Neural progenitor cell (in vitro differentiated cells): ENCODE measurements around the gene CIAO3. TPM values are rescaled to one million over a fixed set of nuclear protein-coding genes. Genes with fewer than 3 reads are reported as not detected.
"Not testable (repeated sequence)": the region's sequence is repeated elsewhere in the genome, so short reads cannot be mapped to it uniquely, and the experiment has no call there.

ENCODE experiments used
- DNase-seq: peaks from one replicate; pipeline ENCODE4 v3.0.0-alpha.2; 2016; ENCODE audit warnings: low spot score
- H2AFZ ChIP-seq: fragments of 200-600 bp; sonication (generic); replicated peaks from 2 replicates; pipeline ENCODE4 v1.6.1; 2016; ENCODE audit warnings: antibody characterized with exemption
- H3F3A ChIP-seq: fragments of 200-600 bp; sonication (generic); 2 replicates; pipeline ENCODE4 v1.6.1; 2016; ENCODE audit warnings: antibody characterized with exemption, low read depth
- H3K27ac ChIP-seq: fragments of 200-600 bp; sonication (generic); 2 replicates; pipeline ENCODE4 v1.5.1; 2016; ENCODE audit warnings: mild to moderate bottlenecking
- H3K27me3 ChIP-seq: fragments of 200-600 bp; sonication (generic); 2 replicates; pipeline ENCODE4 v1.6.1; 2016; ENCODE audit warnings: mild to moderate bottlenecking, moderate library complexity
- H3K36me3 ChIP-seq: fragments of 200-600 bp; sonication (generic); 2 replicates; pipeline ENCODE4 v1.5.1; 2016
- H3K4me1 ChIP-seq: fragments of 200-600 bp; sonication (generic); 2 replicates; pipeline ENCODE4 v1.6.1; 2016; ENCODE audit warnings: mixed run types
- H3K4me2 ChIP-seq: fragments of 200-600 bp; sonication (generic); 2 replicates; pipeline ENCODE4 v1.6.1; 2016
- H3K4me3 ChIP-seq: fragments of 200-600 bp; sonication (generic); 2 replicates; pipeline ENCODE4 v1.5.1; 2016
- H3K79me2 ChIP-seq: fragments of 200-600 bp; sonication (generic); 2 replicates; pipeline ENCODE4 v1.6.1; 2016; ENCODE audit warnings: low read depth
- H3K9ac ChIP-seq: fragments of 200-600 bp; sonication (generic); 2 replicates; pipeline ENCODE4 v1.6.1; 2016
- H3K9me3 ChIP-seq: fragments of 200-600 bp; sonication (generic); 2 replicates; pipeline ENCODE4 v1.5.1; 2016; ENCODE audit warnings: low read depth
- H4K20me1 ChIP-seq: fragments of 200-600 bp; sonication (generic); 2 replicates; pipeline ENCODE4 v1.6.1; 2016; ENCODE audit warnings: low read depth
- H3K27ac Mint-ChIP-seq: 3 replicates; pipeline ENCODE4 v1.8.0; 2021; ENCODE audit warnings: mixed read lengths
- H3K27me3 Mint-ChIP-seq: 2 replicates; pipeline ENCODE4 v1.8.0; 2022; ENCODE audit warnings: low read depth, mild to moderate bottlenecking, inconsistent platforms, moderate library complexity, mixed read lengths; ENCODE audit not compliant: insufficient read depth
- H3K36me3 Mint-ChIP-seq: 3 replicates; pipeline ENCODE4 v1.8.0; 2021; ENCODE audit warnings: mixed read lengths
- H3K4me1 Mint-ChIP-seq: 3 replicates; pipeline ENCODE4 v1.8.0; 2021; ENCODE audit warnings: mixed read lengths
- H3K4me3 Mint-ChIP-seq: 3 replicates; pipeline ENCODE4 v1.8.0; 2021; ENCODE audit warnings: mild to moderate bottlenecking, moderate library complexity, mixed read lengths
- H3K9me3 Mint-ChIP-seq: 3 replicates; pipeline ENCODE4 v1.8.0; 2020; ENCODE audit warnings: mixed read lengths
- EZH2 ChIP-seq: fragments of 200-600 bp; sonication (generic); IDR thresholded peaks from 2 replicates; pipeline ENCODE4 v1.6.1; 2017; ENCODE audit warnings: antibody characterized with exemption, mild to moderate bottlenecking, moderate library complexity
- EZH2phosphoT487 ChIP-seq: fragments of 200-600 bp; sonication (generic); IDR thresholded peaks from 2 replicates; pipeline ENCODE4 v1.6.1; 2017; ENCODE audit warnings: antibody characterized with exemption
- total RNA-seq: library from RNA; depleted of rRNA; stranded (reverse); fragments of >200 nt; gene quantifications from 2 replicates; pipeline ENCODE4 v1.2.3, GENCODE V29; 2015; ENCODE audit warnings: low replicate concordance
- TF ChIP-seq, protein P1 (sequence below): fragments of 200-600 bp; sonication (generic); IDR thresholded peaks from 2 replicates; pipeline ENCODE4 v1.5.1; 2017; ENCODE audit warnings: antibody characterized with exemption, mild to moderate bottlenecking

CIAO3 gene
- total RNA-seq, 1 donor from 2014 or later = 20.5 TPM

DNA sequence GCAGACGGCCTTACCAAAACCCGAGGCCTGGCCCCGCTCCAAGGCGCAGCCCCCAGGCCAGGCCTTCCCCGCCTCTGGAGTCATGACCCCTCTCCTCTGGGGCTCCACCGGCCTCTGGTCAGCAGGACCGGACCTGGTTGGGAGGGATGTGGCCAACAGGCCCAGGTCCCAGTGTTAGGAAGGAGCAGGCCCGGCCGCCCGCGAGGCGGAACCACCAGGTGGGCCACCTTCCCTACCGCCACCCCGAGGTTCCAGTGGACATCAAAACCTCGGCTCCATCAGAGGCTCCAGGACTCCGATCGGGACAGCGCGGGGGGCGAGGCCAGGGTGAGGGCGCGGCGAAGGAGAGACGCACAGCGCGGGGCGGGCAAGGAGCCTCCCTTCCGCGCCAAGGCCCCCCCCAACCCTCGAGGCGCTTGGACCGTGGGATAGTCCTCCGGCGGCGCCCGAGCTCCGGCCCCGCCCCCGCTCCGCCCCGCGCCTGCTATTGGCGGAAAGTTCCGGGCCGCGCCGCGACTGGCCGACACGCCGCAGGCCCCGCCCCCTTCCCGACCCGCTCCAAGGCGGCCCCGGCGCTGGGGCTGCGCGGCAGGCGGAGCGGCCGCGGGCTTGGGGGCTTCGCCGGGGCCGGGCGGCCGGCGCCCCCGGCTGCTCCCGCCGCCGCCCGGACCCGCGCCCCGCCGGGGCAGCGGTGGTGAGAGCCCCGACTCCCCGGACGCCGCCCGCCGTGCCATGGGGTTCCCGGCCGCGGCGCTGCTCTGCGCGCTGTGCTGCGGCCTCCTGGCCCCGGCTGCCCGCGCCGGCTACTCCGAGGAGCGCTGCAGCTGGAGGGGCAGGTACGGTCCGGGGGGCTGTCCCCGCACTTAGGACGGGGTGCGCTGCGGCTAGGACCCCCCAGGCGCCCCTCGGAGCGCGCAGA is 26.0 kb downstream of the CIAO3 start, which contains the start of gene METRN:
Gene METRN, plus strand, starts transcription at position 561 of the 919 bp plus-strand sequence. Its CDS starts 172 bp downstream, at position 733.
- DNase-seq = peak; percentile 97
- Histone ChIP-seq H3K36me3 (no peaks in the 10 kb centered on the region), H2AFZ (no peak within 1 kb of the TSS), H3K4me1 (peaks cover 37% of the 10 kb centered on the region), H3K4me3 (peak within 1 kb of the TSS; percentile 95), H3K27me3 (peaks cover 48% of the 10 kb centered on the region), H3K27ac (peak within 1 kb of the TSS; percentile 23), H4K20me1 (peaks cover 44% of the 10 kb centered on the region), H3K9ac (no peak within 1 kb of the TSS), H3F3A (peaks cover 31% of the 10 kb centered on the region), H3K79me2 (no peaks in the 10 kb centered on the region), H3K4me2 (peak within 1 kb of the TSS; percentile 92), H3K9me3 (no peaks in the 10 kb centered on the region)
- peaks cover 2% of the 10 kb centered on the region for H3K36me3 Mint-ChIP-seq
- no peaks in the 10 kb centered on the region for H3K9me3 Mint-ChIP-seq
- H3K27me3 Mint-ChIP-seq = peaks cover 5% of the 10 kb centered on the region
- peak within 1 kb of the TSS; percentile 88 for H3K4me3 Mint-ChIP-seq
- H3K27ac Mint-ChIP-seq = peak within 1 kb of the TSS; percentile 72
- H3K4me1 Mint-ChIP-seq = peaks cover 50% of the 10 kb centered on the region
- no peak for TF ChIP-seq EZH2
- no peak for TF ChIP-seq EZH2phosphoT487
- TF ChIP-seq, protein P1, sequence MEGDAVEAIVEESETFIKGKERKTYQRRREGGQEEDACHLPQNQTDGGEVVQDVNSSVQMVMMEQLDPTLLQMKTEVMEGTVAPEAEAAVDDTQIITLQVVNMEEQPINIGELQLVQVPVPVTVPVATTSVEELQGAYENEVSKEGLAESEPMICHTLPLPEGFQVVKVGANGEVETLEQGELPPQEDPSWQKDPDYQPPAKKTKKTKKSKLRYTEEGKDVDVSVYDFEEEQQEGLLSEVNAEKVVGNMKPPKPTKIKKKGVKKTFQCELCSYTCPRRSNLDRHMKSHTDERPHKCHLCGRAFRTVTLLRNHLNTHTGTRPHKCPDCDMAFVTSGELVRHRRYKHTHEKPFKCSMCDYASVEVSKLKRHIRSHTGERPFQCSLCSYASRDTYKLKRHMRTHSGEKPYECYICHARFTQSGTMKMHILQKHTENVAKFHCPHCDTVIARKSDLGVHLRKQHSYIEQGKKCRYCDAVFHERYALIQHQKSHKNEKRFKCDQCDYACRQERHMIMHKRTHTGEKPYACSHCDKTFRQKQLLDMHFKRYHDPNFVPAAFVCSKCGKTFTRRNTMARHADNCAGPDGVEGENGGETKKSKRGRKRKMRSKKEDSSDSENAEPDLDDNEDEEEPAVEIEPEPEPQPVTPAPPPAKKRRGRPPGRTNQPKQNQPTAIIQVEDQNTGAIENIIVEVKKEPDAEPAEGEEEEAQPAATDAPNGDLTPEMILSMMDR = no peak

DNA sequence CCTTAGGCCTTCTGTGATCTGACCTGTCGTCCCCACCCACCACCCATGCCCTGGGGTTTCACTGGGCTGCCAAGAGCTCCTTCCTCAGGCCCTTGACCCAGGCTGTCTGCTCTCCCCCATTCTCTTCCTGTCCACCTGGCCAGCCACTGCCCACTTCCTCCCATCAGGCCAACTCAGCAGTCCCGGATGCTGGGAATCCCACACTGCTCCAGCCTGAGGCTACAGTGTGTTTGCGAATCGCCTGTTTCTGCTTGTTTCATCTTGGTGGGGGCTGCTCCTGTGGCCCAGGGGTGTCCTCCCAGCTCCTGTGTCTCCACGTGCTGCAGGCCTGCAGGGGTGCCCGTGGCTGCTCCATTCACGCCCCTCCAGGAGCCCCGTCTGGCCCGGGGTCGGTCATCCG is 26.7 kb downstream of the CIAO3 start:
- Histone ChIP-seq H4K20me1 (peaks cover 41% of the 10 kb centered on the region), H3K36me3 (no peaks in the 10 kb centered on the region), H3F3A (peaks cover 34% of the 10 kb centered on the region), H3K9me3 (no peaks in the 10 kb centered on the region), H3K4me3 (no peak overlapping the region), H3K79me2 (no peaks in the 10 kb centered on the region), H3K27ac (no peak overlapping the region), H3K4me2 (peak overlapping the region; percentile 73), H3K27me3 (peaks cover 56% of the 10 kb centered on the region), H3K4me1 (peaks cover 37% of the 10 kb centered on the region), H2AFZ (no peak overlapping the region), H3K9ac (no peak overlapping the region)
- H3K9me3 Mint-ChIP-seq = no peaks in the 10 kb centered on the region
- peak overlapping the region; percentile 77 for H3K4me3 Mint-ChIP-seq
- peaks cover 10% of the 10 kb centered on the region for H3K27me3 Mint-ChIP-seq
- peaks cover 52% of the 10 kb centered on the region for H3K4me1 Mint-ChIP-seq
- TF ChIP-seq, protein P1 = no peak
- TF ChIP-seq EZH2phosphoT487 = no peak
- TF ChIP-seq EZH2 = no peak
- DNase-seq = no peak
- peaks cover 2% of the 10 kb centered on the region for H3K36me3 Mint-ChIP-seq
- H3K27ac Mint-ChIP-seq = no peak overlapping the region

GRCh38 chr16:712740-713250 is 28.0 kb downstream of the CIAO3 start:
- H3K36me3 Mint-ChIP-seq, H3K4me3 ChIP-seq, H3K36me3 ChIP-seq, H3K79me2 ChIP-seq, H3K9me3 ChIP-seq, H2AFZ ChIP-seq, H3K27ac ChIP-seq, H3K4me2 ChIP-seq, H3K9ac ChIP-seq, H3K9me3 Mint-ChIP-seq: not testable (repeated sequence)
- Mint-ChIP-seq H3K27ac (peak overlapping the region; percentile 28), H3K4me3 (peak overlapping the region; percentile 17), H3K27me3 (peaks cover 19% of the 10 kb centered on the region), H3K4me1 (peaks cover 48% of the 10 kb centered on the region)
- TF ChIP-seq, protein P1 = peak; percentile 61
- Histone ChIP-seq H4K20me1 (peaks cover 30% of the 10 kb centered on the region), H3K4me1 (peaks cover 31% of the 10 kb centered on the region), H3F3A (peaks cover 34% of the 10 kb centered on the region), H3K27me3 (peaks cover 68% of the 10 kb centered on the region)
- DNase-seq = peak; percentile 75
